GM12872 (cell line): ENCODE results near the gene CHID1.

Source experiments
- TF ChIP-seq, protein P1 (sequence below): IDR thresholded peaks from 3 replicates; pipeline ENCODE4 v1.5.1; 2011; ENCODE audit warnings: low read depth, mild to moderate bottlenecking, low read length, moderate library complexity; ENCODE audit not compliant: insufficient read depth

CHID1 gene

DNA sequence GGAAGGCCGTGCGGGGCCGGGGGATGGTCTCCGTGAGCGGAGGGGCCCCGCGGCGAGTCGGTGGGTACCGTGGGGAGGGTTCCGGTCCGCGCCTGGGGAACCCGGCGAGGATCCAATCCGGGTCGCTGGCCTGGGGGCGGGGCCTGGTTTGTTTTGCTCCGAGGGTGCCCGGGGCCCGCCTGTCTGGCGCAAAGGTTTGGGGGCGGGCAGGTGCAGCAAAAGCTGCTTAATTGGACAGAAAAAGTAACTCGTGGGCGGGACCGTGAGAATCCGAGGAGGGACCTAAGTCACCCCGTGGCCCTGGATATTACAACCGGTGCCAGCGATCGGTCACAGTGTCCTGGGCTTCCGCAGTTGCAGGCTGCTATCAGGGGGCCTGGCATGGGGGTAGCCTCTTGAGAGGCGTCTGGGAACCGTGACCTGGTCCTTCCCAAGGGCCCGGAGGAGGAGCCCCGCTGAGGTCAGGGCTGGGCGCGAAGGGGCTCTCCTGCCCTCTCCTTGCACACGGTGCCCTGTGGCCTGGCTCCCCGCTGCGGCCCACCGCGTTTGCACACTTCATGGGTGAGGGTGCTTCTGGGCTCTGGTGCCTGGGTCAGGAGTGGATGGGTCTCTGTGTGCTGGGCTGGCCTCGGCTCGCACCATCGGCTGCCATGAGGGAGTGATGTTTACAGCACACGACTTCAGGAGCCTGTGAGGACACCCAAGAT, 90.5 kb downstream of the CHID1 start:
- TF ChIP-seq, protein P1, sequence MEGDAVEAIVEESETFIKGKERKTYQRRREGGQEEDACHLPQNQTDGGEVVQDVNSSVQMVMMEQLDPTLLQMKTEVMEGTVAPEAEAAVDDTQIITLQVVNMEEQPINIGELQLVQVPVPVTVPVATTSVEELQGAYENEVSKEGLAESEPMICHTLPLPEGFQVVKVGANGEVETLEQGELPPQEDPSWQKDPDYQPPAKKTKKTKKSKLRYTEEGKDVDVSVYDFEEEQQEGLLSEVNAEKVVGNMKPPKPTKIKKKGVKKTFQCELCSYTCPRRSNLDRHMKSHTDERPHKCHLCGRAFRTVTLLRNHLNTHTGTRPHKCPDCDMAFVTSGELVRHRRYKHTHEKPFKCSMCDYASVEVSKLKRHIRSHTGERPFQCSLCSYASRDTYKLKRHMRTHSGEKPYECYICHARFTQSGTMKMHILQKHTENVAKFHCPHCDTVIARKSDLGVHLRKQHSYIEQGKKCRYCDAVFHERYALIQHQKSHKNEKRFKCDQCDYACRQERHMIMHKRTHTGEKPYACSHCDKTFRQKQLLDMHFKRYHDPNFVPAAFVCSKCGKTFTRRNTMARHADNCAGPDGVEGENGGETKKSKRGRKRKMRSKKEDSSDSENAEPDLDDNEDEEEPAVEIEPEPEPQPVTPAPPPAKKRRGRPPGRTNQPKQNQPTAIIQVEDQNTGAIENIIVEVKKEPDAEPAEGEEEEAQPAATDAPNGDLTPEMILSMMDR, result no peak

DNA sequence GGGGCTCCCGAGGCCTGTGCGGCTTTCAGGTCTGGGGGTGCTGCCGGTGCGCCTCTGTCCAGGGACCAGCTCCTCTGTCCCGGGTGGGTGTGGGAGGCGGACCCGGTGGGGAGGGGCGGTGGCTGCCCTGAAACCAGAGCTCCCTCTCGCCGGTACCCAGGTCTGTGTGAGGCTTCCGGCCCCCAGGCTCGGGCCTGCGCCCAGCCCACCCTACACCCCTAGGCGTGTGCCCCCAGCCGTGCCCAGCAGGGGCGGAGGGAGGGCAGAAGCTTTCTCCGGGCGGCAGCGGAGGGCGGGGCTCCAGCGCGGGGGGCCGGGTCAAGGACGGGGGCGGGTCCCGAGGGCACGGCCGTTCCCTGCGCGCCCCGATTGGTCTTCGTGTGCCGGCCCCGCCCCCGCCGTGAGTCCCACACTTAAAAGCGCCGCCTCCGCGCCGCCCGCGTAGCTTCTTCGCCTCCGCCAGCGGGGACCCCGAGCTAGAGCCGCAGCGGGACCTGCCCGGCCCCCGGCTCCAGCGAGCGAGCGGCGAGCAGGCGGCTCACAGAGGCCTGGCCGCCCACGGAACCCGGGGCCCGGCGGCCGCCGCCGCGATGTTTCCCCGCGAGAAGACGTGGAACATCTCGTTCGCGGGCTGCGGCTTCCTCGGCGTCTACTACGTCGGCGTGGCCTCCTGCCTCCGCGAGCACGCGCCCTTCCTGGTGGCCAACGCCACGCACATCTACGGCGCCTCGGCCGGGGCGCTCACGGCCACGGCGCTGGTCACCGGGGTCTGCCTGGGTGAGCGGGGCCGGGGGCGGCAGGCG, 91.3 kb downstream of the CHID1 start:
- TF ChIP-seq, protein P1, result peak; percentile 26; the same call in 1 of the 3 replicates

DNA sequence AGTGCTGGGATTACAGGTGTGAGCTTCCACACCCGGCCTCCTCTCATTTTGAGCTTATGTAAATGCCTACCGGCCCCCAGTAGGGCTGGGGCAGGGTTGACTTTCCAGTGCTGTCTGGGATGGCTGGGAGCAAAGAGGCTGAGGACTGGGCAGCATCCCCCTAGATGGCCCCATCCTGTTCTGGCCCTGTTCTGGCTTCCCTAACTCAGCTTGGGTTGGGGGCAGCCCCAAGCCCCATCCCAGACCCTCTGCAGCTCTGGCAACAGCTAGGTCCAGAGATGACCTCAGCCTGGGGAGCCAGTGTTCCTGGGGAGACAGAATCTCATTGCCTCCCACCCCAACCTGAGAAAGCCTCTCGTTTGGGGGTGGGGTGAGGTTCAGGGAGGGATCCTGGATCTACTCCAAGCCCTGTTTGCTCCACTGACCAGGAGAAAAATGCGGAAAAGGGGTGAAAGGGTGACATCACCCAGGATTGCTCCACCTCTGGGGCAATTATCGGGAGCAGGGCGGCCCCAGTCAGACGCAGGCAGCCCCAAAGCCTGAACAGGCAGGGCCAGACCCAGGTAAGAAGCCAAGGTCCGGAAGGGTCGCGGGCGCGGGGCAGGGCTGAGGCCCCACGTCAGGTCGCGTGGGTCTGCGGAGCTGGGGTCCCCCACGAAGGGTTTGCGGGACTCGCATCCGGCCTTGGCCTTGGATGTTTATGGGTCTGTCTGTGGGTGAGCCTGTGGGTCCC, 92.0 kb downstream of the CHID1 start, which contains the start of gene PNPLA2:
TSS of gene PNPLA2 (plus strand) at position 519 of the 733 bp plus-strand sequence. CDS start 805 bp downstream, outside the sequence.
- TF ChIP-seq, protein P1, result no peak
